Suprapubic skin (tissue), 4 donors: ENCODE measurements around the gene CDKN2B-AS1. TPM values are rescaled to one million over a fixed set of nuclear protein-coding genes. Genes with fewer than 3 reads are reported as not detected.

ENCODE experiments used
- DNase-seq, 2 donors: peaks; one replicate each; pipeline ENCODE4 v3.0.0-alpha.2; 2019; ENCODE audit warnings: low spot score in 2 of 2
- H3K27ac ChIP-seq: fragments of 200-600 bp; sonication (generic); one replicate; pipeline ENCODE4 v1.5.1; 2019
- H3K27me3 ChIP-seq: fragments of 200-600 bp; sonication (generic); one replicate; pipeline ENCODE4 v1.5.1; 2019
- H3K36me3 ChIP-seq: fragments of 200-600 bp; sonication (generic); one replicate; pipeline ENCODE4 v1.5.1; 2019
- H3K4me1 ChIP-seq: fragments of 200-600 bp; sonication (generic); one replicate; pipeline ENCODE4 v1.5.1; 2019
- H3K4me3 ChIP-seq: fragments of 200-600 bp; sonication (generic); one replicate; pipeline ENCODE4 v1.5.1; 2019; ENCODE audit warnings: mild to moderate bottlenecking
- H3K9me3 ChIP-seq: fragments of 200-600 bp; sonication (generic); one replicate; pipeline ENCODE4 v1.5.1; 2019
- EP300 ChIP-seq: sonication (generic); formaldehyde crosslinking; IDR thresholded peaks from one replicate; pipeline ENCODE4 v1.6.1; 2017; ENCODE audit warnings: antibody characterized with exemption
- POLR2A ChIP-seq, 2 donors: fragments of 450-650 bp; IDR thresholded peaks; one replicate each; pipeline ENCODE4 v1.6.1; 2017; ENCODE audit warnings: antibody characterized with exemption in 2 of 2, mild to moderate bottlenecking in 2 of 2, moderate library complexity in 2 of 2
- POLR2AphosphoS5 ChIP-seq, 3 donors: sonication (generic); formaldehyde crosslinking; IDR thresholded peaks; one replicate each; pipeline ENCODE4 v1.6.1; 2017; ENCODE audit warnings: antibody characterized with exemption in 3 of 3
- WGBS: methylation state at CpG from one replicate; pipeline ENCODE4 v1.1.5; 2018; 5-methylcytosine and 5-hydroxymethylcytosine counted together
- total RNA-seq, 4 donors: library from RNA; depleted of rRNA; stranded (reverse); fragments of >200 nt; gene quantifications; one replicate each; pipeline ENCODE4 v1.1.0, GENCODE V29; 2016
- TF ChIP-seq, protein P1 (sequence below), 2 donors: fragments of 200-600 bp in 1 of 2; fragments of 450-650 bp in 1 of 2; sonication (generic) in 1 of 2; IDR thresholded peaks; one replicate each; pipeline ENCODE4 v1.5.1; 2016 to 2019; ENCODE audit warnings: antibody characterized with exemption in 2 of 2, mild to moderate bottlenecking in 1 of 2, moderate library complexity in 1 of 2

Gene CDKN2B-AS1
- total RNA-seq, 4 donors from 2014 or later = 0.59 TPM; not detected in 3

DNA sequence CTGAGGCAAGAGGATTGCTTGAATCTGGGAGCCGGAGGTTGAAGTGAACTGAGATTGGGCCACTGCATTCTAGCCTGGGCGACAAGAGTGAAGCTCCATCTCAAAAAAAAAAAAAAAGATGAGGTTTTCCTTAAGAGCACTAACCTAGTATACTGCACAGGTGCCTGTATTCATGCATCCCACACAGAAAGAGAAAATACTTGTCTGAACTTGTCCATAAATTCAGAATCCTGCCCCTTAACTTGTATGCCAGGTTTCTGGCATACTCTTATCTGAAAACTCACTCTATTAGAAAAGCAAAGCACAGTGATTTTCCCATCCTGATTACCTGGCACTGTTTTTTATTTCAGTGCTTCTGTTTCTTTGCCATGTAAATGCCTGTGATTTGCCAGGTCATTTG, 139.8 kb downstream of the CDKN2B-AS1 start:
- H3K27me3 ChIP-seq = no peaks in the 10 kb centered on the region
- WGBS = 89% methylated on average over 2 of the region's 2 CpGs
- TF ChIP-seq, protein P1, sequence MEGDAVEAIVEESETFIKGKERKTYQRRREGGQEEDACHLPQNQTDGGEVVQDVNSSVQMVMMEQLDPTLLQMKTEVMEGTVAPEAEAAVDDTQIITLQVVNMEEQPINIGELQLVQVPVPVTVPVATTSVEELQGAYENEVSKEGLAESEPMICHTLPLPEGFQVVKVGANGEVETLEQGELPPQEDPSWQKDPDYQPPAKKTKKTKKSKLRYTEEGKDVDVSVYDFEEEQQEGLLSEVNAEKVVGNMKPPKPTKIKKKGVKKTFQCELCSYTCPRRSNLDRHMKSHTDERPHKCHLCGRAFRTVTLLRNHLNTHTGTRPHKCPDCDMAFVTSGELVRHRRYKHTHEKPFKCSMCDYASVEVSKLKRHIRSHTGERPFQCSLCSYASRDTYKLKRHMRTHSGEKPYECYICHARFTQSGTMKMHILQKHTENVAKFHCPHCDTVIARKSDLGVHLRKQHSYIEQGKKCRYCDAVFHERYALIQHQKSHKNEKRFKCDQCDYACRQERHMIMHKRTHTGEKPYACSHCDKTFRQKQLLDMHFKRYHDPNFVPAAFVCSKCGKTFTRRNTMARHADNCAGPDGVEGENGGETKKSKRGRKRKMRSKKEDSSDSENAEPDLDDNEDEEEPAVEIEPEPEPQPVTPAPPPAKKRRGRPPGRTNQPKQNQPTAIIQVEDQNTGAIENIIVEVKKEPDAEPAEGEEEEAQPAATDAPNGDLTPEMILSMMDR (IDR thresholded peaks at IDR 0.05) = no peak
- no peaks in the 10 kb centered on the region for H3K36me3 ChIP-seq
- DNase-seq = no peak
- peaks cover 3% of the 10 kb centered on the region for H3K4me1 ChIP-seq
- no peak overlapping the region for H3K4me3 ChIP-seq
- H3K27ac ChIP-seq = no peak overlapping the region
- H3K9me3 ChIP-seq = no peaks in the 10 kb centered on the region

GRCh38 chr9:22136461-22137096, 142.0 kb downstream of the CDKN2B-AS1 start:
- Histone ChIP-seq H3K4me3 (no peak overlapping the region), H3K4me1 (peaks cover 7% of the 10 kb centered on the region), H3K27me3 (no peaks in the 10 kb centered on the region), H3K9me3 (no peaks in the 10 kb centered on the region), H3K36me3 (no peaks in the 10 kb centered on the region), H3K27ac (no peak overlapping the region)
- whole genome bisulfite sequencing = 61% methylated on average over 3 of the region's 3 CpGs
- DNase-seq = no peak
- TF ChIP-seq POLR2AphosphoS5 (IDR thresholded peaks at IDR 0.05) = no peak
- TF ChIP-seq, protein P1 (IDR thresholded peaks at IDR 0.05) = no peak
- TF ChIP-seq EP300 = no peak
- no peak for TF ChIP-seq POLR2A (IDR thresholded peaks at IDR 0.05)

GRCh38 chr9:22138956-22139660, 144.5 kb downstream of the CDKN2B-AS1 start:
- TF ChIP-seq POLR2A (IDR thresholded peaks at IDR 0.05) (no peak), EP300 (no peak), POLR2AphosphoS5 (IDR thresholded peaks at IDR 0.05) (no peak)
- TF ChIP-seq, protein P1 (IDR thresholded peaks at IDR 0.05) = no peak
- Histone ChIP-seq H3K36me3 (no peaks in the 10 kb centered on the region), H3K27ac (no peak overlapping the region), H3K9me3 (no peaks in the 10 kb centered on the region), H3K4me1 (peaks cover 17% of the 10 kb centered on the region), H3K27me3 (no peaks in the 10 kb centered on the region), H3K4me3 (no peak overlapping the region)
- DNase-seq = no peak
- WGBS = 89% methylated on average over 4 of the region's 4 CpGs

DNA sequence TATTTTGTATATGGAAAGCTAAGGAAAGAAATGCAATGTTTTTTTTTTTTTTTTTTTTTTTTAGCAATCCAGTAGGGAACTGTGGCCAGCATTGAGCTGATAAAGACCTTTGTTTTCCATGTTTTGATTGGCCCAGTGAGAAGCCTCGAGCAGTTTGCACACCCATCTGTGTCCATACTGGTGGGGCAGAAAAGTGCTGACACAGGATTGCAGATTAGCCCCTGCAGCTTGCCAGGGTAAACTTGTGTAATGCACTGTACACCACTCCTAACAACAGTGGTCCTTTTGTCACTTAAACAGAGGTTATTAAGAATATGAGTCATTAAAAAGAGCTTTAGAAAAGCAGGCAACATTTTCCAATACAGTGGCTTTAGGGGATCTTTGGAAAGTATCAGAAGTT, 147.3 kb downstream of the CDKN2B-AS1 start:
- H3K4me1 ChIP-seq = peaks cover 14% of the 10 kb centered on the region
- no peak for DNase-seq
- H3K36me3 ChIP-seq = no peaks in the 10 kb centered on the region
- 19% methylated on average over 1 of the region's 1 CpG for WGBS
- H3K27me3 ChIP-seq = no peaks in the 10 kb centered on the region
- H3K27ac ChIP-seq = no peak overlapping the region
- no peak overlapping the region for H3K4me3 ChIP-seq
- no peaks in the 10 kb centered on the region for H3K9me3 ChIP-seq
- TF ChIP-seq EP300 = no peak
- TF ChIP-seq, protein P1 (IDR thresholded peaks at IDR 0.05) = no peak
- no peak for TF ChIP-seq POLR2A (IDR thresholded peaks at IDR 0.05)
- TF ChIP-seq POLR2AphosphoS5 (IDR thresholded peaks at IDR 0.05) = no peak

DNA sequence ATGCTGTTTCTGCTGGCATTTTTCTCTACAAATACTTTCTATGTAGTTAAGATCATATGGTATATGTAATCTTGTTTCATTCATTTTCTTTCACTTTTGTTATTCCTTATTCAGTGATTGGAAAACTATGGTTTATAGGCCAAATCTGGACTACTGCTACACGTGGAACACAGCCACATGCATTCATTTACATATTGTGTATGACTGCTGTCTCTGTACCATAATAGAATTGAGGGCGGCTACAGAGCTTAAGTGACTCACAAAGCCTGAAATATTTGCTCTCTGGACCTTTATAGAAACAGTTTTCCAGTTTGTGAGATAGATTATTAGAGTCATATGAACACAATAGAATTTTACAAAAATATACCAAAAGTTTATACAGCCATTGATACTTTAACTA, 148.1 kb downstream of the CDKN2B-AS1 start:
- no peaks in the 10 kb centered on the region for H3K36me3 ChIP-seq
- 28% methylated on average over 2 of the region's 2 CpGs for WGBS
- H3K27me3 ChIP-seq = no peaks in the 10 kb centered on the region
- H3K4me1 ChIP-seq = peaks cover 14% of the 10 kb centered on the region
- no peak overlapping the region for H3K27ac ChIP-seq
- DNase-seq = no peak
- TF ChIP-seq POLR2AphosphoS5 (IDR thresholded peaks at IDR 0.05) = no peak
- TF ChIP-seq, protein P1 (IDR thresholded peaks at IDR 0.05) = no peak
- H3K4me3 ChIP-seq = no peak overlapping the region
- no peaks in the 10 kb centered on the region for H3K9me3 ChIP-seq
